Parathyroid adenoma (tissue), 2 donors: ENCODE data around the gene FGD2.
A peak's percentile ranks its signal among the peaks of the same experiment; 100 is the strongest.

Experiments
- H2AFZ ChIP-seq: fragments of 300-600 bp; sonication (generic); one replicate; pipeline ENCODE4 v1.7.0; 2017; ENCODE audit warnings: antibody characterized with exemption, mild to moderate bottlenecking
- H3K27ac ChIP-seq: fragments of 300-600 bp; sonication (generic); one replicate; pipeline ENCODE4 v1.7.0; 2017
- H3K27me3 ChIP-seq: fragments of 300-600 bp; sonication (generic); one replicate; pipeline ENCODE4 v1.7.0; 2017; ENCODE audit warnings: low read length; ENCODE audit not compliant: control insufficient read depth, insufficient read depth
- H3K36me3 ChIP-seq: fragments of 300-600 bp; sonication (generic); one replicate; pipeline ENCODE4 v1.7.0; 2017; ENCODE audit warnings: low read length; ENCODE audit not compliant: control insufficient read depth, insufficient read depth
- H3K4me1 ChIP-seq: fragments of 300-600 bp; sonication (generic); one replicate; pipeline ENCODE4 v1.7.0; 2017; ENCODE audit warnings: control low read depth
- H3K4me2 ChIP-seq: fragments of 300-600 bp; sonication (generic); one replicate; pipeline ENCODE4 v1.7.0; 2017; ENCODE audit warnings: low read length
- H3K4me3 ChIP-seq: fragments of 300-600 bp; sonication (generic); one replicate; pipeline ENCODE4 v1.7.0; 2017; ENCODE audit warnings: low read depth, low read length
- H3K79me2 ChIP-seq: fragments of 300-600 bp; sonication (generic); one replicate; pipeline ENCODE4 v1.7.0; 2017; ENCODE audit warnings: control low read depth
- H3K9ac ChIP-seq: fragments of 300-600 bp; sonication (generic); one replicate; pipeline ENCODE4 v1.7.0; 2017; ENCODE audit warnings: mild to moderate bottlenecking
- H3K9me3 ChIP-seq: fragments of 300-600 bp; sonication (generic); one replicate; pipeline ENCODE4 v1.7.0; 2017; ENCODE audit warnings: low read length; ENCODE audit not compliant: control insufficient read depth
- CTCF ChIP-seq: fragments of 300-600 bp; sonication (generic); IDR thresholded peaks from one replicate; pipeline ENCODE4 v1.7.0; 2017; ENCODE audit warnings: antibody characterized with exemption, mild to moderate bottlenecking
- donor health status: primary hyperparathyroidism.

FGD2 gene

GRCh38 chr6:37017606-37018197, 12.2 kb downstream of the FGD2 start:
- H3K9ac ChIP-seq = no peak overlapping the region
- no peaks in the 10 kb centered on the region for H3K9me3 ChIP-seq
- H3K36me3 ChIP-seq = no peaks in the 10 kb centered on the region
- H3K27ac ChIP-seq = peak overlapping the region; percentile 58
- H3K4me1 ChIP-seq = peaks cover 14% of the 10 kb centered on the region
- H3K79me2 ChIP-seq = peaks cover 2% of the 10 kb centered on the region
- H3K4me2 ChIP-seq = no peak overlapping the region
- no peak overlapping the region for H3K4me3 ChIP-seq
- H2AFZ ChIP-seq = peak overlapping the region; percentile 75
- no peaks in the 10 kb centered on the region for H3K27me3 ChIP-seq
- no peak for TF ChIP-seq CTCF

- Histone ChIP-seq H3K4me3 (no peak overlapping the region), H3K36me3 (no peaks in the 10 kb centered on the region), H3K27ac (peak overlapping the region; percentile 58), H3K79me2 (peaks cover 2% of the 10 kb centered on the region), H3K9ac (no peak overlapping the region), H3K4me1 (peaks cover 14% of the 10 kb centered on the region), H2AFZ (peak overlapping the region; percentile 75), H3K27me3 (no peaks in the 10 kb centered on the region), H3K4me2 (no peak overlapping the region), H3K9me3 (no peaks in the 10 kb centered on the region)
- TF ChIP-seq CTCF = peak; percentile 75
Observed at GRCh38 chr6:37018198-37019064, 13.0 kb downstream of the FGD2 start.

- peak overlapping the region; percentile 58 for H3K27ac ChIP-seq
- H3K79me2 ChIP-seq = peaks cover 2% of the 10 kb centered on the region
- no peaks in the 10 kb centered on the region for H3K9me3 ChIP-seq
- H3K4me1 ChIP-seq = peaks cover 14% of the 10 kb centered on the region
- H3K36me3 ChIP-seq = no peaks in the 10 kb centered on the region
- peak overlapping the region; percentile 75 for H2AFZ ChIP-seq
- H3K4me3 ChIP-seq = no peak overlapping the region
- no peaks in the 10 kb centered on the region for H3K27me3 ChIP-seq
- no peak for TF ChIP-seq CTCF
- H3K9ac ChIP-seq = no peak overlapping the region
- H3K4me2 ChIP-seq = peak overlapping the region; percentile 29
Observed at GRCh38 chr6:37019065-37019450, 13.6 kb downstream of the FGD2 start.

GRCh38 chr6:37020381-37020780, 14.9 kb downstream of the FGD2 start:
- H3K27ac ChIP-seq = no peak overlapping the region
- no peak overlapping the region for H3K9ac ChIP-seq
- no peak overlapping the region for H3K4me2 ChIP-seq
- peaks cover 2% of the 10 kb centered on the region for H3K79me2 ChIP-seq
- no peak overlapping the region for H2AFZ ChIP-seq
- no peaks in the 10 kb centered on the region for H3K27me3 ChIP-seq
- no peak overlapping the region for H3K4me3 ChIP-seq
- no peak for TF ChIP-seq CTCF
- H3K36me3 ChIP-seq = no peaks in the 10 kb centered on the region
- no peaks in the 10 kb centered on the region for H3K9me3 ChIP-seq
- H3K4me1 ChIP-seq = peaks cover 14% of the 10 kb centered on the region
